Gastroesophageal sphincter (tissue), 4 donors: ENCODE measurements around the gene CSF2. TPM values are rescaled to one million over a fixed set of nuclear protein-coding genes. Genes with fewer than 3 reads are reported as not detected.

Experiments
- ATAC-seq: fragments of 150-250 bp; one replicate; pipeline ENCODE4 v1.9.1; 2016; ENCODE audit warnings: mild to moderate bottlenecking, moderate library complexity
- H3K27ac ChIP-seq, 4 donors: fragments of 200-600 bp; sonication (generic) in 3 of 4; 1 replicate in 3 of 4; 2 replicates in 1 of 4; pipeline ENCODE4 v1.5.1; 2016 to 2019
- H3K27me3 ChIP-seq: fragments of 200-600 bp; sonication (generic); one replicate; pipeline ENCODE4 v1.5.1; 2019
- H3K36me3 ChIP-seq, 2 donors: fragments of 200-600 bp; sonication (generic); one replicate each; pipeline ENCODE4 v1.5.1; 2019; ENCODE audit warnings: control low read depth in 1 of 2
- H3K4me1 ChIP-seq, 3 donors: fragments of 200-600 bp; sonication (generic); 1 replicate in 2 of 3; 2 replicates in 1 of 3; pipeline ENCODE4 v1.5.1; 2016 to 2019; ENCODE audit warnings: control low read depth in 2 of 3
- H3K4me3 ChIP-seq, 2 donors: fragments of 200-600 bp; sonication (generic); one replicate each; pipeline ENCODE4 v1.5.1; 2019; ENCODE audit warnings: mild to moderate bottlenecking in 1 of 2, moderate library complexity in 1 of 2
- H3K9me3 ChIP-seq, 3 donors: fragments of 200-600 bp; sonication (generic); one replicate each; pipeline ENCODE4 v1.5.1; 2017 to 2019; ENCODE audit warnings: control low read depth in 2 of 3
- CTCF ChIP-seq, 4 experiments: fragments of 200-600 bp in 2 of 4; fragments of 450-650 bp in 2 of 4; sonication (generic) in 1 of 4; IDR thresholded peaks; one replicate each; pipeline ENCODE4 v1.5.1; 2017 to 2019; ENCODE audit warnings: antibody characterized with exemption in 4 of 4, mild to moderate bottlenecking in 2 of 4, moderate library complexity in 2 of 4
- EP300 ChIP-seq: sonication (generic); formaldehyde crosslinking; IDR thresholded peaks from one replicate; pipeline ENCODE4 v1.6.1; 2017; ENCODE audit warnings: antibody characterized with exemption, mild to moderate bottlenecking
- POLR2A ChIP-seq, 2 donors: fragments of 450-650 bp; IDR thresholded peaks; one replicate each; pipeline ENCODE4 v1.6.1; 2017; ENCODE audit warnings: antibody characterized with exemption in 2 of 2, mild to moderate bottlenecking in 2 of 2, moderate library complexity in 1 of 2
- POLR2AphosphoS5 ChIP-seq: sonication (generic); formaldehyde crosslinking; IDR thresholded peaks from one replicate; pipeline ENCODE4 v1.6.1; 2017; ENCODE audit warnings: antibody characterized with exemption
- WGBS, 2 donors: methylation state at CpG; one replicate each; pipeline ENCODE4 v1.1.5; 2018; ENCODE audit warnings: low coverage in 1 of 2; 5-methylcytosine and 5-hydroxymethylcytosine counted together
- total RNA-seq, 4 donors: library from RNA; depleted of rRNA; stranded (reverse); fragments of >200 nt; gene quantifications; one replicate each; pipeline ENCODE4 v1.1.0, GENCODE V29; 2016

CSF2 gene
- total RNA-seq: 1 to 10 TPM in 1 of 4 donors, not detected in 3; 1.1 TPM

GRCh38 chr5:132073231-132074013 is at the start of gene CSF2:
Gene CSF2 (plus strand): TSS chr5:132073789. CDS start chr5:132073824, 35 bp downstream.
- Histone ChIP-seq H3K27me3 (no peaks in the 10 kb centered on the region), H3K9me3 (no peaks in the 10 kb centered on the region), H3K4me1 (no peaks in the 10 kb centered on the region), H3K4me3 (no peak within 1 kb of the TSS), H3K36me3 (no peaks in the 10 kb centered on the region), H3K27ac (no peak within 1 kb of the TSS)
- 40 to 79% methylated on average over 1 to 3 of the region's 12 CpGs for WGBS, 2 donors
- ATAC-seq: no peak
- no peak for TF ChIP-seq POLR2A (IDR thresholded peaks at IDR 0.05)
- no peak for TF ChIP-seq CTCF (IDR thresholded peaks at IDR 0.05)
- TF ChIP-seq POLR2AphosphoS5: no peak
- no peak for TF ChIP-seq EP300

- Histone ChIP-seq H3K27me3 (peaks cover 10% of the 10 kb centered on the region), H3K36me3 (no peaks in the 10 kb centered on the region), H3K4me1 (no peaks in the 10 kb centered on the region), H3K4me3 (no peak overlapping the region), H3K27ac (no peak overlapping the region), H3K9me3 (no peaks in the 10 kb centered on the region)
- TF ChIP-seq POLR2AphosphoS5: no peak
- TF ChIP-seq EP300: no peak
- TF ChIP-seq POLR2A (IDR thresholded peaks at IDR 0.05): no peak
- no peak for TF ChIP-seq CTCF (IDR thresholded peaks at IDR 0.05)
- WGBS, 2 donors: 82% methylated on average over 1 of the region's 4 CpGs; no CpG with 5 or more reads in 1 of the 2 donors
- no peak for ATAC-seq
These were observed 49.5 kb upstream of the CSF2 start for GRCh38 chr5:132024117-132024435.

GRCh38 chr5:132024789-132025402 is 48.7 kb upstream of the CSF2 start:
- TF ChIP-seq EP300 (no peak), POLR2AphosphoS5 (no peak), CTCF (IDR thresholded peaks at IDR 0.05) (no peak), POLR2A (IDR thresholded peaks at IDR 0.05) (no peak)
- no peaks in the 10 kb centered on the region for H3K4me1 ChIP-seq
- WGBS, 2 donors: 38 to 46% methylated on average over 6 to 8 of the region's 8 CpGs
- no peak overlapping the region for H3K27ac ChIP-seq
- peaks cover 11% of the 10 kb centered on the region for H3K27me3 ChIP-seq
- no peaks in the 10 kb centered on the region for H3K36me3 ChIP-seq
- no peak overlapping the region for H3K4me3 ChIP-seq
- no peaks in the 10 kb centered on the region for H3K9me3 ChIP-seq
- ATAC-seq: no peak

- Histone ChIP-seq H3K27ac (no peak overlapping the region), H3K4me3 (no peak overlapping the region), H3K27me3 (peaks cover 13% of the 10 kb centered on the region), H3K4me1 (no peaks in the 10 kb centered on the region), H3K36me3 (no peaks in the 10 kb centered on the region), H3K9me3 (no peaks in the 10 kb centered on the region)
- ATAC-seq: no peak
- WGBS, 2 donors: 89 to 93% methylated on average over 5 to 7 of the region's 7 CpGs
- TF ChIP-seq CTCF (IDR thresholded peaks at IDR 0.05) (no peak), POLR2AphosphoS5 (no peak), EP300 (no peak), POLR2A (IDR thresholded peaks at IDR 0.05) (no peak)
These were observed 48.1 kb upstream of the CSF2 start for GRCh38 chr5:132025403-132025971.
